ENCODE data around the gene DAPK3.
"Not testable (repeated sequence)": the region's sequence is repeated elsewhere in the genome, so short reads cannot be mapped to it uniquely, and the experiment has no call there.

DNA sequence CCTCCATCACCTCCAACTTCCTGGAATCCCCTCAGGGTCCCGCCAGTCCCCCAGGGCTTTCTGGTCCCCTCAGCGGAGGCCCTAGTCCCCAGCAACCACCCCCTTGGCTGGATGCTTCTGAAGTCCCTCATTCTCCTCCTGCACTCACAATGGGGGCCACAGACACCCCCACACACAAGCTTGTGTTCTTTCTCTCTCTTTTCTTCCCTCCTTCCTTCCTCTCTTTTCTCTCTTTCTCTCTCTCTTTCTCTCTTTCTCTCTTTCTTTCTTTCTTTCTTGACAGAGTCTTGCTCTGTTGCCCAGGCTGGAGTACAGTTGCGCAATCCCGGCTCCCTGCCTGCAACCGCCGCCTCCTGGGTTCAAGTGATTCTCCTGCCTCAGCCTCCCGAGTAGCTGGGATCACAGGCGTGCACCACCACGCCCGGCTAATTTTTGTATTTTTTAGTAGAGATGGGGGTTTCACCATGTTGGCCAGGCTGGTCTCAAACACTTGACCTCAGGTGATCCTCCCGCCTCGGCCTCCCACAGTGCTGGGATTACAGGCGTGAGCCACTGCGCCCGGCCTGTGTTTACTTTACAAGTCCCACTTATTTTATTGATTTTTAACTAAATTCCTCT is 23.5 kb downstream of the DAPK3 start:
- TF ChIP-seq, protein P1, sequence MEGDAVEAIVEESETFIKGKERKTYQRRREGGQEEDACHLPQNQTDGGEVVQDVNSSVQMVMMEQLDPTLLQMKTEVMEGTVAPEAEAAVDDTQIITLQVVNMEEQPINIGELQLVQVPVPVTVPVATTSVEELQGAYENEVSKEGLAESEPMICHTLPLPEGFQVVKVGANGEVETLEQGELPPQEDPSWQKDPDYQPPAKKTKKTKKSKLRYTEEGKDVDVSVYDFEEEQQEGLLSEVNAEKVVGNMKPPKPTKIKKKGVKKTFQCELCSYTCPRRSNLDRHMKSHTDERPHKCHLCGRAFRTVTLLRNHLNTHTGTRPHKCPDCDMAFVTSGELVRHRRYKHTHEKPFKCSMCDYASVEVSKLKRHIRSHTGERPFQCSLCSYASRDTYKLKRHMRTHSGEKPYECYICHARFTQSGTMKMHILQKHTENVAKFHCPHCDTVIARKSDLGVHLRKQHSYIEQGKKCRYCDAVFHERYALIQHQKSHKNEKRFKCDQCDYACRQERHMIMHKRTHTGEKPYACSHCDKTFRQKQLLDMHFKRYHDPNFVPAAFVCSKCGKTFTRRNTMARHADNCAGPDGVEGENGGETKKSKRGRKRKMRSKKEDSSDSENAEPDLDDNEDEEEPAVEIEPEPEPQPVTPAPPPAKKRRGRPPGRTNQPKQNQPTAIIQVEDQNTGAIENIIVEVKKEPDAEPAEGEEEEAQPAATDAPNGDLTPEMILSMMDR (IDR thresholded peaks at IDR 0.05): not testable (repeated sequence)
- not testable (repeated sequence) for TF ChIP-seq TCF7L2 (IDR thresholded peaks at IDR 0.05; ENCODE audit: low read depth, low read length); POLR2AphosphoS5 (IDR thresholded peaks at IDR 0.05; ENCODE audit: low read depth, low read length); SIN3A (IDR thresholded peaks at IDR 0.05; ENCODE audit: borderline replicate concordance, insufficient read depth, low read depth, low read length)
- TF ChIP-seq, protein P2, sequence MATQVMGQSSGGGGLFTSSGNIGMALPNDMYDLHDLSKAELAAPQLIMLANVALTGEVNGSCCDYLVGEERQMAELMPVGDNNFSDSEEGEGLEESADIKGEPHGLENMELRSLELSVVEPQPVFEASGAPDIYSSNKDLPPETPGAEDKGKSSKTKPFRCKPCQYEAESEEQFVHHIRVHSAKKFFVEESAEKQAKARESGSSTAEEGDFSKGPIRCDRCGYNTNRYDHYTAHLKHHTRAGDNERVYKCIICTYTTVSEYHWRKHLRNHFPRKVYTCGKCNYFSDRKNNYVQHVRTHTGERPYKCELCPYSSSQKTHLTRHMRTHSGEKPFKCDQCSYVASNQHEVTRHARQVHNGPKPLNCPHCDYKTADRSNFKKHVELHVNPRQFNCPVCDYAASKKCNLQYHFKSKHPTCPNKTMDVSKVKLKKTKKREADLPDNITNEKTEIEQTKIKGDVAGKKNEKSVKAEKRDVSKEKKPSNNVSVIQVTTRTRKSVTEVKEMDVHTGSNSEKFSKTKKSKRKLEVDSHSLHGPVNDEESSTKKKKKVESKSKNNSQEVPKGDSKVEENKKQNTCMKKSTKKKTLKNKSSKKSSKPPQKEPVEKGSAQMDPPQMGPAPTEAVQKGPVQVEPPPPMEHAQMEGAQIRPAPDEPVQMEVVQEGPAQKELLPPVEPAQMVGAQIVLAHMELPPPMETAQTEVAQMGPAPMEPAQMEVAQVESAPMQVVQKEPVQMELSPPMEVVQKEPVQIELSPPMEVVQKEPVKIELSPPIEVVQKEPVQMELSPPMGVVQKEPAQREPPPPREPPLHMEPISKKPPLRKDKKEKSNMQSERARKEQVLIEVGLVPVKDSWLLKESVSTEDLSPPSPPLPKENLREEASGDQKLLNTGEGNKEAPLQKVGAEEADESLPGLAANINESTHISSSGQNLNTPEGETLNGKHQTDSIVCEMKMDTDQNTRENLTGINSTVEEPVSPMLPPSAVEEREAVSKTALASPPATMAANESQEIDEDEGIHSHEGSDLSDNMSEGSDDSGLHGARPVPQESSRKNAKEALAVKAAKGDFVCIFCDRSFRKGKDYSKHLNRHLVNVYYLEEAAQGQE (IDR thresholded peaks at IDR 0.05; ENCODE audit: insufficient read depth in 1 of 2, low read depth in 2 of 2, low read length in 1 of 2): not testable (repeated sequence)
